Measurements from ENCODE around the gene PHC3.

DNA sequence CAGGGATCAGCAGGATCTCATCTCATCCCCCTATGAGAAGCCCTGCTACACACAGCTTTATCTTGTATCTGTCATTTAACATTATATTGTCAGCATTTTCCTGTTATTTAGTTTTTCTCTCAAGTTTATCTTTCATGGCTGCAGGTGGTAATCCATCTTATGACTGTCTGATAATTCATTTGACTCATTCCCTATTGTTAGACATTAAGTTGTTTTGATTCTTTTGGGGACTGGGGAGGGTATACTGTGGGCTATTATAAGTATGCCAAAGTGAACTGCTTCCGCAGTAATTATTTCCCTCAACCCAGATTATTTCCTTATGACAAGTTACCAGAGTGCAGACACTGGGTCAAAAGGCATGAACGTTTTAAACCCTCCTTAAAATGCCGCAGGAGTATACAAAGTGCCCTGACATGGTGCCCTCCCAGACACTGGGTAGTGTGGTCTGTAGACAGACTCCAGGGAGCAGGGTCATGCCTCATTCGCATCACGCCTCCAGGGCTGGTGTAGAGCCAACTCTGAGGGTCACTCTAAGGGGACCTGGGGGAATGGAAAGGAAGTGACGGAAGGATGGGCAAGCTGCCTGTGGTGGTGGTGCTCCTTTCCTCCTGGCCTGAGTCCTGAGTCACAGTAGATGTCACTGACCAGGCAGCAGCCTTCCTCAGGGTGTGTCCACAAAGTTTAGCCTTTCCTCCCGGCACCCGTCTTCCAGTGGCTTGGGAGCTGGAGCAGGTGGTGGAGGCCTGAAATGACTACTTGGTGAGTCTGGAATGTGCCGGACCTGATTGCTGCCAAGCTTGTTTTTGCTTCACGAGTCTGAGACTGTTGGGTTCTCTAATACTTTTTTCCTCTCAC, 132.2 kb downstream of the PHC3 start:
- TF ChIP-seq POLR2A (IDR thresholded peaks at IDR 0.05) (no peak), POLR2AphosphoS5 (IDR thresholded peaks at IDR 0.05) (peak in 2 of 3 donors; percentile 55 to 78), EP300 (IDR thresholded peaks at IDR 0.05) (no peak)
- TF ChIP-seq, protein P1, sequence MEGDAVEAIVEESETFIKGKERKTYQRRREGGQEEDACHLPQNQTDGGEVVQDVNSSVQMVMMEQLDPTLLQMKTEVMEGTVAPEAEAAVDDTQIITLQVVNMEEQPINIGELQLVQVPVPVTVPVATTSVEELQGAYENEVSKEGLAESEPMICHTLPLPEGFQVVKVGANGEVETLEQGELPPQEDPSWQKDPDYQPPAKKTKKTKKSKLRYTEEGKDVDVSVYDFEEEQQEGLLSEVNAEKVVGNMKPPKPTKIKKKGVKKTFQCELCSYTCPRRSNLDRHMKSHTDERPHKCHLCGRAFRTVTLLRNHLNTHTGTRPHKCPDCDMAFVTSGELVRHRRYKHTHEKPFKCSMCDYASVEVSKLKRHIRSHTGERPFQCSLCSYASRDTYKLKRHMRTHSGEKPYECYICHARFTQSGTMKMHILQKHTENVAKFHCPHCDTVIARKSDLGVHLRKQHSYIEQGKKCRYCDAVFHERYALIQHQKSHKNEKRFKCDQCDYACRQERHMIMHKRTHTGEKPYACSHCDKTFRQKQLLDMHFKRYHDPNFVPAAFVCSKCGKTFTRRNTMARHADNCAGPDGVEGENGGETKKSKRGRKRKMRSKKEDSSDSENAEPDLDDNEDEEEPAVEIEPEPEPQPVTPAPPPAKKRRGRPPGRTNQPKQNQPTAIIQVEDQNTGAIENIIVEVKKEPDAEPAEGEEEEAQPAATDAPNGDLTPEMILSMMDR (IDR thresholded peaks at IDR 0.05) = no peak
